GM10266 (cell line): ENCODE results near the gene GRM7.
A peak's percentile ranks its signal among the peaks of the same experiment; 100 is the strongest.

ENCODE experiments used
- DNase-seq: peaks from one replicate; pipeline ENCODE4 v3.0.0; 2012; ENCODE audit errors: extremely low spot score
- TF ChIP-seq, protein P1 (sequence below): IDR thresholded peaks from 2 replicates; pipeline ENCODE4 v1.5.1; 2012; ENCODE audit warnings: mild to moderate bottlenecking, low read depth; ENCODE audit not compliant: control insufficient read depth, insufficient read depth; ENCODE audit errors: missing control alignments

The GRM7 gene

GRCh38 chr3:6860149-6860953 lies 564 bp upstream of the GRM7 start:
- peak; percentile 14 for DNase-seq
- TF ChIP-seq, protein P1, sequence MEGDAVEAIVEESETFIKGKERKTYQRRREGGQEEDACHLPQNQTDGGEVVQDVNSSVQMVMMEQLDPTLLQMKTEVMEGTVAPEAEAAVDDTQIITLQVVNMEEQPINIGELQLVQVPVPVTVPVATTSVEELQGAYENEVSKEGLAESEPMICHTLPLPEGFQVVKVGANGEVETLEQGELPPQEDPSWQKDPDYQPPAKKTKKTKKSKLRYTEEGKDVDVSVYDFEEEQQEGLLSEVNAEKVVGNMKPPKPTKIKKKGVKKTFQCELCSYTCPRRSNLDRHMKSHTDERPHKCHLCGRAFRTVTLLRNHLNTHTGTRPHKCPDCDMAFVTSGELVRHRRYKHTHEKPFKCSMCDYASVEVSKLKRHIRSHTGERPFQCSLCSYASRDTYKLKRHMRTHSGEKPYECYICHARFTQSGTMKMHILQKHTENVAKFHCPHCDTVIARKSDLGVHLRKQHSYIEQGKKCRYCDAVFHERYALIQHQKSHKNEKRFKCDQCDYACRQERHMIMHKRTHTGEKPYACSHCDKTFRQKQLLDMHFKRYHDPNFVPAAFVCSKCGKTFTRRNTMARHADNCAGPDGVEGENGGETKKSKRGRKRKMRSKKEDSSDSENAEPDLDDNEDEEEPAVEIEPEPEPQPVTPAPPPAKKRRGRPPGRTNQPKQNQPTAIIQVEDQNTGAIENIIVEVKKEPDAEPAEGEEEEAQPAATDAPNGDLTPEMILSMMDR, result no peak

GRCh38 chr3:6861625-6862000 lies 698 bp downstream of the GRM7 start:
- DNase-seq, result no peak
- TF ChIP-seq, protein P1, result no peak

DNA sequence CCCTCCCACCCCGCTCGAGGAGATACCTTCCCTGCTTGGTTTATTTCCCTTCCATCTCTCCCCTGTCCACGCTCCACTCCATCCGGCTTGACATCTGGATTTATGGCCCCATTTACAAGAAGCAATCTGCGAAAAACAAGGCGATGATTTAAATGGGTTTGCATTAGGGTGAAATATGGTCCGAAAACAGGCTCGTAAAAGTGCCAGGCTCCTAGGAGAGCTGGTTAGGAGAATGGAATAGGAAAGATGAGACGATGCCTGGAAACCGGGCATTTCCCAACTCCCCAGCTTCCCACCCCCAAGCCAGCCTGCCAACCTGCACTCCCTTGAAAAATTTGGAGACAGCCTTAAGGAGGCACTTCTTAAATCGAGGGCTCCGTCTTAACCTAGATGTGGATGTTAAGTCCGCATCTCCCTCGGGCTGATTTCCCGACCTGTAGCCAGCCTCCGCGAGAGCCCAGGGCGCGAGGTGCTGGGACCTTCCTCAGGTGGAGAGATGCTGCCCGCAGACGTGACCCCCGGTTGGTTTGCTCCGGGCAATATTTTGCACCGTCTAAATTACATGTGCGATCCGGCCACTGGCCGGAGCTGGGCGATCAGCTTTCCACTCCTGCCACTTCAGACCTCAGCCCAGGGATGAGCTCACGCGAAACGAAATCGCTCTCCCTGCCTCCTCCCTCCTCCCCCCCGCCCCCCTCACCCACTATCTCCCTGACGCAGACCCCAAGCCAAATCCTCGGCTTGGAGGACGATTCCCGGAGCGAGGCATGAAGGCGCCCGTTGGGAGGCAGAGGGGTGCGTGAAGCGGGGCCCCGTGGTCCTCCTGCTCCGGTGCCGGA lies 1.3 kb downstream of the GRM7 start:
- peak; percentile 24 for DNase-seq
- TF ChIP-seq, protein P1, result no peak

GRCh38 chr3:6862880-6863195 lies 1.9 kb downstream of the GRM7 start:
- TF ChIP-seq, protein P1, result no peak
- no peak for DNase-seq

- DNase-seq, result no peak
- TF ChIP-seq, protein P1, result no peak
Observed at GRCh38 chr3:6867269-6867668, 6.4 kb downstream of the GRM7 start.

- no peak for DNase-seq
Observed at GRCh38 chr3:6878731-6879130, 17.8 kb downstream of the GRM7 start.

More at GRCh38 chr3:6878731-6879130, 17.8 kb downstream of the GRM7 start:
- TF ChIP-seq, protein P1, result no peak
